ENCODE measurements around the gene C8B. TPM values are rescaled to one million over a fixed set of nuclear protein-coding genes. Genes with fewer than 3 reads are reported as not detected.

C8B gene
- total RNA-seq, 2 donors from 2014 or later, result not detected

DNA sequence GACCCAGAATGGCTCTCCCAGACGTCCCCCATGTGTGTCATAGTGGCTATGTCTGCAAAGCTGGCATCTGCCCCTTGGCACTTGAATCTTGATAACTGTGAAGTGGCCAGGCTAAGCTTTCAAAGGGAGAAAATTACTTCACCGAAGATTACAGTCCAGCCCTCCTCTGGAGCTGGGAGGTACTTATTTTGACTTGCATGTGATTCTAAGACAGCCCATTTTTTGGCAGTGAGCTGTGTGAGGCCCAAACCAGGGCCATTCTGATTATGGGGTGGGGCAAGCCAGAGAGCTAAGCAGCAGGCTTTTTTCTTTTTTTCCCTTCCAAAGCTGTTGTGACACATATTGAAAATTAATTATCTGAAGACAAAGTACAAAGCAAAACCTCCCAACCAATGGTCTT, 42.1 kb upstream of the C8B start:
- H3K27me3 ChIP-seq (replicated peaks; ENCODE audit: insufficient read depth), result no peaks in the 10 kb centered on the region
- TF ChIP-seq, protein P1, sequence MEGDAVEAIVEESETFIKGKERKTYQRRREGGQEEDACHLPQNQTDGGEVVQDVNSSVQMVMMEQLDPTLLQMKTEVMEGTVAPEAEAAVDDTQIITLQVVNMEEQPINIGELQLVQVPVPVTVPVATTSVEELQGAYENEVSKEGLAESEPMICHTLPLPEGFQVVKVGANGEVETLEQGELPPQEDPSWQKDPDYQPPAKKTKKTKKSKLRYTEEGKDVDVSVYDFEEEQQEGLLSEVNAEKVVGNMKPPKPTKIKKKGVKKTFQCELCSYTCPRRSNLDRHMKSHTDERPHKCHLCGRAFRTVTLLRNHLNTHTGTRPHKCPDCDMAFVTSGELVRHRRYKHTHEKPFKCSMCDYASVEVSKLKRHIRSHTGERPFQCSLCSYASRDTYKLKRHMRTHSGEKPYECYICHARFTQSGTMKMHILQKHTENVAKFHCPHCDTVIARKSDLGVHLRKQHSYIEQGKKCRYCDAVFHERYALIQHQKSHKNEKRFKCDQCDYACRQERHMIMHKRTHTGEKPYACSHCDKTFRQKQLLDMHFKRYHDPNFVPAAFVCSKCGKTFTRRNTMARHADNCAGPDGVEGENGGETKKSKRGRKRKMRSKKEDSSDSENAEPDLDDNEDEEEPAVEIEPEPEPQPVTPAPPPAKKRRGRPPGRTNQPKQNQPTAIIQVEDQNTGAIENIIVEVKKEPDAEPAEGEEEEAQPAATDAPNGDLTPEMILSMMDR (IDR thresholded peaks at IDR 0.05), result no peak
- no peaks in the 10 kb centered on the region for H3K36me3 ChIP-seq
- H3K27ac ChIP-seq, result no peak overlapping the region
- no peaks in the 10 kb centered on the region for H3K9me3 ChIP-seq
- H3K4me1 ChIP-seq (ENCODE audit: control insufficient read depth in 1 of 2, low read depth in 2 of 2), result no peaks in the 10 kb centered on the region
- ATAC-seq (ENCODE audit: insufficient number of reproducible peaks, low FRiP score, low read depth) (no peak), DNase-seq (ENCODE audit: low spot score) (no peak)
- no peak overlapping the region for H3K4me3 ChIP-seq

DNA sequence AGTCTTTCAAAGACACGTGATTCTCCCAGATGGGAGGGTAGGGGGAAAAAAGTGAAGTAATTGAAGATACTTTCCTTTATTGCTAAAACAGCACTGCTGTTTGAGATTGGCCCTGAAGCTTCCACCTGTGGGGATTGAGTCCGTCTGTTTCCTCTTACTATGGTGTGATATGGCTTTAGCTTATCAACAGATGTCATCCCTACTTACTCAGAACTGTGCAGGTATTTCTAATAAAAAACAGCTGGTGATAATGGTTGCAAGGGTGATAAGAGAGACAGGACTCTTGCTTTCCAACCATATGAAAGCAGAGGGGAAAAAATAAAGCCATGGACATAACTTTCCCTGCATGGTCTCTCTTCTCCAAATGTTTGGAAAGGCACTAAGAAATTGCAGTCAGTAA, 41.7 kb upstream of the C8B start:
- TF ChIP-seq, protein P1 (IDR thresholded peaks at IDR 0.05), result no peak
- no peaks in the 10 kb centered on the region for H3K9me3 ChIP-seq
- no peaks in the 10 kb centered on the region for H3K27me3 ChIP-seq (replicated peaks; ENCODE audit: insufficient read depth)
- H3K4me1 ChIP-seq (ENCODE audit: control insufficient read depth in 1 of 2, low read depth in 2 of 2), result no peaks in the 10 kb centered on the region
- no peak for DNase-seq (ENCODE audit: low spot score)
- H3K36me3 ChIP-seq, result no peaks in the 10 kb centered on the region
- no peak for ATAC-seq (ENCODE audit: insufficient number of reproducible peaks, low FRiP score, low read depth)
- H3K4me3 ChIP-seq, result no peak overlapping the region
- no peak overlapping the region for H3K27ac ChIP-seq

DNA sequence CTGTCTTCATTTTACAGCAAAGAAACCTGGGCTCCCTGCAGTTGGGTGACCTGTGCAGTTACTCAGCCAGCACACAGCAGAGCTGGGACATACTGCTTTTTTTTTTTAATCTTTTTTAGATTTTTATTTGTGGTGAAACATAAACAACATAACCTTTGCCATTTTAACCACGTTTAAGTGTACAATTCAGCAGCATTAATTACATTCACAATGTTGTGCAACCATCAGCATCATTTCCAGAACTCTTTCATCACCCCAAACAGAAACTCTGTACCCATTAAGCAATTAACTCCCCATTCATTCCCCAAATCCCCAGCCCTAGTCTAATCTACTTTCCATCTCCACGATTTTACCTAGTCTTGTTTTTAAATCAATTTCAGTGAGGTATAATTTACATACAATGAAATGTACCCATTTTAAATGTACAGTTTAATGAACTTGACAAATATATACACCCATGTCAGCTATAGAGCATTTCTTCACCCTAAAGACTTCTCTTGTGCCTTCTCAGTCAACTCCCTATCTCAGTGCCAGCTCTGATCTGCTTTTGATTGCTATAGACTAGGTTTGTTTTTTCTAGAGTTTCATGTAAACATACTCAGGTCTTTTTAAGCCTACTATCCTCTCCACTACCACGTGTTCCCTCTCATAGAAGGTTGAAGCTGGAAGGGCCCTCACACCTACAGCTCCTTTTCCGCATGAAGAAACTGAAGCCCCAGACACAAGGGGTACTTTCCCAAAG, 37.8 kb upstream of the C8B start:
- no peak overlapping the region for H3K4me3 ChIP-seq
- DNase-seq (ENCODE audit: low spot score) (no peak), ATAC-seq (ENCODE audit: insufficient number of reproducible peaks, low FRiP score, low read depth) (no peak)

DNA sequence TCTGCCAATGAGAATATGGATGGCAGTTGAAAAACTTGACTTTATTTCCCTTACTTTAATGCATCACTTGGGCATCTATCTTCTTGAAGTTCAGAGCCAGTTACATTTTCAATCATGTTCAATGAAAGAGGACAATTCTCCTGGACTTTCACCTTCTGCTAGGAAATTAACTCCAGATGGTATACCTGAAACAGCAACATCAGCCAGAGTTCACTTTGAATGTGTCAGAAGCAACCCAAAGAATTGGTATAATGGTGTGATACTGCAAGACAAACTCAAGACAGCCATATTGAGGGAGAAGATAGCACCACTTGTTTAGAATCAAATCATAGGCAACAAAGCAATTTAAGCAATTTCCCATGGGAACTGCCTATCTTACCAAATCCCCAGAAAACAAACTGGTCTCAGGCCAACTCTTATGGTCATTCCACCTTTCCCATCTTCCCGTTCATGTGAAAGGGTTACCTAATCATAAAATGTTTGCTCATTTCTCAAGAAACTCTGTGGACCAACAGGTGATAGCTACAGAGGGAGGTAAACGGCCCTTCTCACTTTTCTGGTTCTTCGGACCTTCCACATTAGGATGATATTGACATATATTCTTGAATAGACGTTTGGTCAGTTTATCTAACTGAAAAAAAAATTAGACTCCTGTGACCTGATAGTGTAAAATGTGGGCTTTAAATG, 29.7 kb upstream of the C8B start:
- Histone ChIP-seq H3K4me1 (ENCODE audit: control insufficient read depth in 1 of 2, low read depth in 2 of 2) (peaks cover 0 to 10% of the 10 kb centered on the region in 2 donors), H3K4me3 (no peak overlapping the region), H3K27me3 (replicated peaks; ENCODE audit: insufficient read depth) (no peaks in the 10 kb centered on the region), H3K36me3 (no peaks in the 10 kb centered on the region), H3K27ac (no peak overlapping the region), H3K9me3 (no peaks in the 10 kb centered on the region)
- ATAC-seq (ENCODE audit: insufficient number of reproducible peaks, low FRiP score, low read depth), result no peak
- DNase-seq (ENCODE audit: low spot score), result no peak
- TF ChIP-seq, protein P1 (IDR thresholded peaks at IDR 0.05), result no peak

More for the DNA sequence above, 37.8 kb upstream of the C8B start:
- Histone ChIP-seq H3K9me3 (no peaks in the 10 kb centered on the region), H3K27me3 (replicated peaks; ENCODE audit: insufficient read depth) (no peaks in the 10 kb centered on the region), H3K4me1 (ENCODE audit: control insufficient read depth in 1 of 2, low read depth in 2 of 2) (peaks cover 0 to 5% of the 10 kb centered on the region in 2 donors), H3K36me3 (no peaks in the 10 kb centered on the region), H3K27ac (no peak overlapping the region)
- TF ChIP-seq, protein P1 (IDR thresholded peaks at IDR 0.05), result no peak

DNA sequence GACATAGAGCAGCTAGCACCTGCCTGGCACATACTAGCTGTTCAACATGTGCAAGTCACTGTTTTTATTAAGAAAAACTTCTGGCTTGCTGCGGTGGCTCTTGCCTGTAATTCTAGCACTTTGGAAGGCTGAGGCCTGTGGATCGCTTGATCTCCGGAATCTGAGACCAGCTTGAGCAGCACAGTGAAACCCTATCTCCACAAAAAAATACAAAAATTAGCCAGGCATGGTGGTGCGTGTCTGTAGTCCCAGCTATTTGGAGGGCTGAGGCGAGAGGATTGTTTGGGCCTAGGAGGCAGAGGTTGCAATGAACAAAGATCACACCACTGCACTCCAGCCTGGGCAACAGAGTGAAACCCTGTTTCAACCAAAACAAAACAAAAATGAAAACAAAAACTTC, 27.7 kb upstream of the C8B start:
- Histone ChIP-seq H3K36me3 (no peaks in the 10 kb centered on the region), H3K27ac (no peak overlapping the region), H3K9me3 (no peaks in the 10 kb centered on the region), H3K27me3 (replicated peaks; ENCODE audit: insufficient read depth) (no peaks in the 10 kb centered on the region), H3K4me1 (ENCODE audit: control insufficient read depth in 1 of 2, low read depth in 2 of 2) (peaks cover 0 to 4% of the 10 kb centered on the region in 2 donors), H3K4me3 (no peak overlapping the region)
- DNase-seq (ENCODE audit: low spot score), result no peak
- no peak for ATAC-seq (ENCODE audit: insufficient number of reproducible peaks, low FRiP score, low read depth)
- TF ChIP-seq, protein P1 (IDR thresholded peaks at IDR 0.05), result no peak
